Suprapubic skin (tissue), 4 donors: ENCODE results near the gene RXFP4. TPM values are rescaled to one million over a fixed set of nuclear protein-coding genes. Genes with fewer than 3 reads are reported as not detected.

Source experiments
- DNase-seq, 2 donors: peaks; one replicate each; pipeline ENCODE4 v3.0.0-alpha.2; 2019; ENCODE audit warnings: low spot score in 2 of 2
- H3K27ac ChIP-seq: fragments of 200-600 bp; sonication (generic); one replicate; pipeline ENCODE4 v1.5.1; 2019
- H3K27me3 ChIP-seq: fragments of 200-600 bp; sonication (generic); one replicate; pipeline ENCODE4 v1.5.1; 2019
- H3K36me3 ChIP-seq: fragments of 200-600 bp; sonication (generic); one replicate; pipeline ENCODE4 v1.5.1; 2019
- H3K4me1 ChIP-seq: fragments of 200-600 bp; sonication (generic); one replicate; pipeline ENCODE4 v1.5.1; 2019
- H3K4me3 ChIP-seq: fragments of 200-600 bp; sonication (generic); one replicate; pipeline ENCODE4 v1.5.1; 2019; ENCODE audit warnings: mild to moderate bottlenecking
- H3K9me3 ChIP-seq: fragments of 200-600 bp; sonication (generic); one replicate; pipeline ENCODE4 v1.5.1; 2019
- CTCF ChIP-seq, 2 donors: fragments of 200-600 bp in 1 of 2; fragments of 450-650 bp in 1 of 2; sonication (generic) in 1 of 2; IDR thresholded peaks; one replicate each; pipeline ENCODE4 v1.5.1; 2016 to 2019; ENCODE audit warnings: antibody characterized with exemption in 2 of 2, mild to moderate bottlenecking in 1 of 2, moderate library complexity in 1 of 2
- EP300 ChIP-seq: sonication (generic); formaldehyde crosslinking; IDR thresholded peaks from one replicate; pipeline ENCODE4 v1.6.1; 2017; ENCODE audit warnings: antibody characterized with exemption
- POLR2A ChIP-seq, 2 donors: fragments of 450-650 bp; IDR thresholded peaks; one replicate each; pipeline ENCODE4 v1.6.1; 2017; ENCODE audit warnings: antibody characterized with exemption in 2 of 2, mild to moderate bottlenecking in 2 of 2, moderate library complexity in 2 of 2
- POLR2AphosphoS5 ChIP-seq, 3 donors: sonication (generic); formaldehyde crosslinking; IDR thresholded peaks; one replicate each; pipeline ENCODE4 v1.6.1; 2017; ENCODE audit warnings: antibody characterized with exemption in 3 of 3
- WGBS: methylation state at CpG from one replicate; pipeline ENCODE4 v1.1.5; 2018; 5-methylcytosine and 5-hydroxymethylcytosine counted together
- total RNA-seq, 4 donors: library from RNA; depleted of rRNA; stranded (reverse); fragments of >200 nt; gene quantifications; one replicate each; pipeline ENCODE4 v1.1.0, GENCODE V29; 2016

Gene RXFP4
- total RNA-seq, 4 donors from 2014 or later: not detected

GRCh38 chr1:155910621-155911121, 30.8 kb upstream of the RXFP4 start:
- no peak for TF ChIP-seq POLR2A (IDR thresholded peaks at IDR 0.05)
- TF ChIP-seq CTCF (IDR thresholded peaks at IDR 0.05): no peak
- no peak for TF ChIP-seq EP300
- no peak for TF ChIP-seq POLR2AphosphoS5 (IDR thresholded peaks at IDR 0.05)
- Histone ChIP-seq H3K4me3 (peak overlapping the region; percentile 77), H3K4me1 (peaks cover 22% of the 10 kb centered on the region), H3K27me3 (no peaks in the 10 kb centered on the region), H3K27ac (peak overlapping the region; percentile 93), H3K9me3 (no peaks in the 10 kb centered on the region), H3K36me3 (peaks cover 66% of the 10 kb centered on the region)
- WGBS: 3% methylated on average over 11 of the region's 11 CpGs
- DNase-seq: peak in 1 of 2 donors; percentile 59

GRCh38 chr1:155911156-155912055, 30.0 kb upstream of the RXFP4 start, which contains the start of gene RIT1:
TSS of gene RIT1 (minus strand) at chr1:155911349. CDS start at chr1:155910761, 588 bp downstream.
- peak in 1 of 2 donors; percentile 55 for TF ChIP-seq POLR2A (IDR thresholded peaks at IDR 0.05)
- TF ChIP-seq EP300: no peak
- peak in 1 of 3 donors; percentile 62 for TF ChIP-seq POLR2AphosphoS5 (IDR thresholded peaks at IDR 0.05)
- 6% methylated on average over 34 of the region's 34 CpGs for WGBS
- peaks cover 66% of the 10 kb centered on the region for H3K36me3 ChIP-seq
- peaks cover 22% of the 10 kb centered on the region for H3K4me1 ChIP-seq
- peak within 1 kb of the TSS; percentile 93 for H3K27ac ChIP-seq
- H3K4me3 ChIP-seq: peak within 1 kb of the TSS; percentile 77
- DNase-seq: peak; percentile 93 to 96
- H3K9me3 ChIP-seq: no peaks in the 10 kb centered on the region
- no peaks in the 10 kb centered on the region for H3K27me3 ChIP-seq

- H3K27me3 ChIP-seq: no peaks in the 10 kb centered on the region
- peak overlapping the region; percentile 93 for H3K27ac ChIP-seq
- 83% methylated on average over 11 of the region's 11 CpGs for WGBS
- peaks cover 67% of the 10 kb centered on the region for H3K36me3 ChIP-seq
- H3K4me3 ChIP-seq: peak overlapping the region; percentile 77
- TF ChIP-seq CTCF (IDR thresholded peaks at IDR 0.05) (no peak), POLR2AphosphoS5 (IDR thresholded peaks at IDR 0.05) (no peak), POLR2A (IDR thresholded peaks at IDR 0.05) (no peak), EP300 (no peak)
- H3K9me3 ChIP-seq: no peaks in the 10 kb centered on the region
- peaks cover 22% of the 10 kb centered on the region for H3K4me1 ChIP-seq
- DNase-seq: no peak
These were observed 29.3 kb upstream of the RXFP4 start for GRCh38 chr1:155912056-155912536.

- Histone ChIP-seq H3K4me1 (peaks cover 21% of the 10 kb centered on the region), H3K27me3 (no peaks in the 10 kb centered on the region), H3K9me3 (no peaks in the 10 kb centered on the region), H3K4me3 (no peak overlapping the region), H3K36me3 (peaks cover 69% of the 10 kb centered on the region), H3K27ac (no peak overlapping the region)
- DNase-seq: no peak
- TF ChIP-seq POLR2A (IDR thresholded peaks at IDR 0.05): no peak
- TF ChIP-seq POLR2AphosphoS5 (IDR thresholded peaks at IDR 0.05): no peak
- TF ChIP-seq EP300: no peak
- TF ChIP-seq CTCF (IDR thresholded peaks at IDR 0.05): no peak
- WGBS: 71% methylated on average over 6 of the region's 6 CpGs
These were observed 27.3 kb upstream of the RXFP4 start for GRCh38 chr1:155913969-155914757.

- Histone ChIP-seq H3K27me3 (no peaks in the 10 kb centered on the region), H3K4me3 (no peak overlapping the region), H3K36me3 (peaks cover 100% of the 10 kb centered on the region), H3K9me3 (no peaks in the 10 kb centered on the region), H3K4me1 (no peaks in the 10 kb centered on the region), H3K27ac (no peak overlapping the region)
- DNase-seq: no peak
- TF ChIP-seq POLR2AphosphoS5 (IDR thresholded peaks at IDR 0.05) (no peak), POLR2A (IDR thresholded peaks at IDR 0.05) (no peak), CTCF (IDR thresholded peaks at IDR 0.05) (no peak)
- WGBS: 64% methylated on average over 3 of the region's 3 CpGs
These were observed 22.8 kb upstream of the RXFP4 start for GRCh38 chr1:155918660-155919059.
